RWPE1 (cell line): ENCODE data around the gene MFF.
"Not testable (repeated sequence)": the region's sequence is repeated elsewhere in the genome, so short reads cannot be mapped to it uniquely, and the experiment has no call there.

Source experiments
- CTCF ChIA-PET: fragments of 350-600 bp; sonication (Branson Sonifier 250); formaldehyde crosslinking; extraction: SDS; loops from one replicate; lab custom pipeline; 2021; lab: Yijun Ruan, JAX
- POLR2A ChIA-PET: fragments of 400-600 bp; formaldehyde crosslinking; extraction: SDS; loops from one replicate; lab custom pipeline; 2020; ENCODE audit warnings: antibody characterized with exemption; ENCODE audit not compliant: low non-redundant PET; lab: Yijun Ruan, JAX
- DNase-seq: peaks from one replicate; pipeline ENCODE4 v3.0.0; 2012; ENCODE audit warnings: low spot score
- H3K27ac ChIP-seq: fragments of 450-650 bp; 2 replicates; pipeline ENCODE4 v1.5.1; 2017
- CTCF ChIP-seq: fragments of 450-650 bp; conservative IDR thresholded peaks from 2 replicates; pipeline ENCODE4 v1.5.1; 2017; ENCODE audit warnings: low read depth, mild to moderate bottlenecking

MFF gene

GRCh38 chr2:227386630-227387029 is 61.6 kb downstream of the MFF start:
- TF ChIP-seq CTCF: no peak
- ChIA-PET POLR2A (no interaction called here), CTCF (no interaction called here)
- DNase-seq: no peak
- H3K27ac ChIP-seq: no peak overlapping the region

- DNase-seq, POLR2A ChIA-PET, CTCF ChIA-PET: not testable (repeated sequence)
- H3K27ac ChIP-seq: peak within 1 kb of the TSS; percentile 50
Observed at GRCh38 chr2:227387583-227387982, 62.5 kb downstream of the MFF start, which contains the start of gene SCYGR1. Gene SCYGR1 (minus strand): TSS chr2:227387949. CDS start chr2:227387949, 0 bp downstream.

GRCh38 chr2:227388537-227389011 is 63.5 kb downstream of the MFF start:
- POLR2A ChIA-PET: no interaction called here
- no peak for TF ChIP-seq CTCF
- CTCF ChIA-PET: no interaction called here
- H3K27ac ChIP-seq: peak overlapping the region; percentile 50
- DNase-seq: peak; percentile 71

- ChIA-PET POLR2A (no interaction called here), CTCF (no interaction called here)
- no peak for TF ChIP-seq CTCF
- H3K27ac ChIP-seq: no peak overlapping the region
- no peak for DNase-seq
Observed at GRCh38 chr2:227389231-227389630, 64.2 kb downstream of the MFF start.

DNA sequence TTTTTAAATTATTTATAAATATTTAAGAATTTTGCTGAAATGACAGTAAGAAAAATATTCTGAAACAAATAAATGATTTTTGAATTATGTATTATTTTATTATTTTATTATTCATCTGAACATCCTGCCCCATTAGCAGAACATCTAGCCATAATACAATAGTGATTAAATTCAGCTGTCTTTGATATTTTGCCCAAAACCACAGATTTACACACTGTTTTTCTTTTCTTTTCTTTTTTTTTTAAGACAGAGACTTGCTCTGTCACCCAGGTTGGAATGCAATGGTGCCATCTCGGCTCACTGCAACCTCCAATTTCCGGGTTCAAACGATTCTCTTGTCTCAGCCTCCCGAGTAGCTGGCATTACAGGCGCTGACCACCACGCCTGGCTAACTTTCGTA is 64.6 kb downstream of the MFF start:
- ChIA-PET CTCF (no interaction called here), POLR2A (no interaction called here)
- TF ChIP-seq CTCF: no peak
- H3K27ac ChIP-seq: no peak overlapping the region
- DNase-seq: no peak

GRCh38 chr2:227390468-227391256 is 65.6 kb downstream of the MFF start:
- ChIA-PET CTCF (interaction anchor here (0.6 kb wide), 1 partner anchor 11 kb away, joined by 4 read pairs; no protein-coding TSS in a partner anchor), POLR2A (no interaction called here)
- DNase-seq: no peak
- no peak overlapping the region for H3K27ac ChIP-seq
- TF ChIP-seq CTCF: no peak

DNA sequence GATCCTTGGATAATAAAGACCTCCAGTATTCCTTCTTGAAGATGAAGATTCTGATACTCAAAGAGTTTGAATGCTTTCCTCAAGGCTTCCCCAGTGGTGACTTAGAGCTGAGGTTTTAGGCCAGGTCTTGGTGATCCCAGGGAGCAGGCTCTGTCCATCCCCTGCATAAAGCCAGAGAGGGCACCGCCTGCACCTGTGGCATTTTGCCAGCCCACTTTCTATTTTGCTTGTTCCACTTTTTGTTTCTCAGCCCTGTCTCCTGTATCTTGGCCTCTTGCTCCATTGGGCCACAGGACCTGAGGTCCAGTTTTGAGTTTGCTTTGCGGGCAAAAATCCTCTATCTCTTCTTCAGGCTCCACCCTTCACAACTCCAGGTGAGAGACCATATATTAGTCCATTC is 69.3 kb downstream of the MFF start:
- TF ChIP-seq CTCF: no peak
- no peak overlapping the region for H3K27ac ChIP-seq
- CTCF ChIA-PET: interaction anchor here (0.5 kb wide), 1 partner anchor 216 kb away, joined by 4 read pairs; no protein-coding TSS in a partner anchor
- no peak for DNase-seq
- POLR2A ChIA-PET: no interaction called here
